ENCODE measurements around the gene CEACAM8. TPM values are rescaled to one million over a fixed set of nuclear protein-coding genes. Genes with fewer than 3 reads are reported as not detected.

CEACAM8 gene
- total RNA-seq, 2 experiments from 2014 or later = not detected

DNA sequence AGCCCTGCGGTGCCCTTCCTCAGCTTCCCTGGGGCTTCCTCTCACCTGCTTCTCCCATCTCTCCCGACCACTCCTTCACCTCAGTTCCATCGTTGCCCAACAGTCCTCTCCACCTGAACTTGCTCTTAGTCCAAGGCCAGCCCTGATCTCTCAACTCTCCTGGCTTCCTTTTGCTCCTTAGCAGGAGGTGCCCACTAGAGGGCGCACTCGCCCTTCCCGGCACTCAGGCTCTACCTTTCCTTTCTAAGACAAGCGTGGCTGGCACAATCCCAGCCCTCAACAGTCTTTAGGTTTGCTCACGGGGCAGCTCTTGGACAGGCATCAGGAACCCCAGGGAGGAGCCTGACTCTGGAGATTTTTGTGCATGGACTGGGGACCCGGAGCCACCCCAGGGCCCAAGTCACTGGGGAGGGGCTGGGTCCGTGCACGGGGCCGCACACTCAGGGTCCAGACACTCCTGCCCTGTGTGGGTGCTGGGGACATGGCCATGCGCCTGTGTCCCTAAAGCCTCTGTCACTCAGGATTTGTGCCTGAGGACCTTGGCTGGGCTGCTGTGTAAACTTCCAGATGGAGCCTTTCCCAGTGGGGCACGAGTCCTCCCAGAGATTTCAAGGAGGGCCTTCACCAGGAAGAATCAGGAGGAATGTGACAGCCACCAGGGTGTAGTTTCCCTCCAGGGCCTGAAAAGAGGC lies 12.1 kb upstream of the CEACAM8 start:
- no peaks in the 10 kb centered on the region for H3K36me3 Mint-ChIP-seq (ENCODE audit: low read depth)
- CTCF ChIA-PET = interaction anchor here (0.5 kb wide), 1 partner anchor 976 kb away, joined by 3 read pairs; no protein-coding TSS in a partner anchor
- POLR2A ChIA-PET = no interaction called here
- H3K4me3 Mint-ChIP-seq = no peak overlapping the region
- peak; percentile 55 for DNase-seq
- H3K9me3 Mint-ChIP-seq = no peaks in the 10 kb centered on the region
- H3K27ac Mint-ChIP-seq = no peak overlapping the region
- peaks cover 12% of the 10 kb centered on the region for H3K27me3 Mint-ChIP-seq
- H3K4me1 Mint-ChIP-seq = no peaks in the 10 kb centered on the region

DNA sequence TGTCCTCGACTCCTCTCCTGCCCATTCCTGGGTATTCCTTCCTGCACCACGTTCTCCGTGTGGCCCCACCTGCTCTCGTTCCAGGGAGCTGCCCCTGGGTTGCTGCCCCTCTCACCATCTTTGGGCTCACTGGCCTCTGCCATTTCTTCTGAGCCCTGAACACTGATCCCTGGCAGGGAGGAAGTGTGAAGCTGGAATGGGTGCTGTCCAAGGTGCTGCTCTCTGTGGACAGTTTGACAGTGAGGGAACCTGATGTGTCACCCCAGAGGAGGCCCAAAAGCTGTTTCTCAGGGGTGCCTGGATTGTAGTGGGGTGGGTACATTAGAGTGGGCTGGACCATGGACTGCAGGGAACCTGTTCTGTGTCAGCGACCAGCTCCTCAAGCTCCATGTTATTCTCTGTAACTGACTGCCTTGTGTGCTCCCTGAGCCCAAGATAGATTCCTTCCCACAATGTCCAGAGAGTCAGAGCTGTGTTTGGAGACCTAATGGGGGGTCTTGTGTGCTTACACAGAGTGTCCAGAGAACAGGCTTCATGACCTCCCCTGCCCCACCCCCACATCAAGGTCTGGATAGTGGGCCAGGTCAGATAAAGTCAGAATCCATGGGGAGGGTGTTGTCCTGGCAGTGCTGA lies 7.2 kb upstream of the CEACAM8 start:
- no peaks in the 10 kb centered on the region for H3K4me1 Mint-ChIP-seq
- CTCF ChIA-PET = no interaction called here
- H3K4me3 Mint-ChIP-seq = no peak overlapping the region
- no peak overlapping the region for H3K27ac Mint-ChIP-seq
- POLR2A ChIA-PET = no interaction called here
- H3K36me3 Mint-ChIP-seq (ENCODE audit: low read depth) = no peaks in the 10 kb centered on the region
- H3K27me3 Mint-ChIP-seq = peaks cover 26% of the 10 kb centered on the region
- peak; percentile 54 for DNase-seq
- no peaks in the 10 kb centered on the region for H3K9me3 Mint-ChIP-seq

DNA sequence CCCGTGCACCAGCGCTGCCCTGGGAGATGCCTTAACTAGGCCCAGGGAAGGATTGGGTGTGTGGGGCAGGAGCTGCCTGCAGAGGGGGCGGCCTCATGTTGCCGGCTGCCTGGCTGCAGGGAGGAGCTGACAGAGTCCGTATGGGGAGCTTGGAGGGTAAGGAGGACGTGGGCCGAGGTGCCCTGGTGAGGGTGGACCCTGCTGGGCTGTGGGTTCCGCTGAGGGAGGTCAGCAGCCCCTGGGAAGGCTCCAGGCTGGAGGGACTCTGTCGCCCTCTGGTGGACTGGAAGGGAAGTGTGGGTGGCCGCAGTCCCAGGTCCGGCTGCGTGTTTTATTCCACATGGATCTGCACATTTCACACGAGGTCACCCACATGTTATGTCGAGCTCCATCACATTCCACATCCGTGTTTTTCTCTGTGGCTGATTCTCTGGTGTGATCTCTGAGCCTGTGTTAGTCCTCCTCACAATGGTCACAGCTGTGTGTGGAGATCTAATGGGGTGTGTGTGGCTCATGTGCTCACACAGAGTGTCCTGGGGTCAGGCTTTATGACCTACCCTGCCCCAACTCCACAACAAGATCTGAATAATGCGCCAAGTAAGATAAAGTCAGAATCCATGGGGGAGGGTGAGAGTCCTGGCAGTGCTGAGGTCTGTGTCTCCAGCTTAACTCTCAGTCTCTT lies 1.8 kb upstream of the CEACAM8 start:
- Mint-ChIP-seq H3K4me3 (no peak overlapping the region), H3K4me1 (no peaks in the 10 kb centered on the region), H3K27me3 (peaks cover 18% of the 10 kb centered on the region), H3K9me3 (no peaks in the 10 kb centered on the region), H3K27ac (no peak overlapping the region), H3K36me3 (ENCODE audit: low read depth) (no peaks in the 10 kb centered on the region)
- POLR2A ChIA-PET = interaction anchor here (0.6 kb wide), 1 partner anchor 19 kb away, joined by 4 read pairs; no protein-coding TSS in a partner anchor
- CTCF ChIA-PET = interaction anchor here (1.2 to 1.5 kb wide), 4 partner anchors 31 to 146 kb away, joined by 3 to 4 read pairs (median 4); no protein-coding TSS in a partner anchor
- peak; percentile 31 for DNase-seq

DNA sequence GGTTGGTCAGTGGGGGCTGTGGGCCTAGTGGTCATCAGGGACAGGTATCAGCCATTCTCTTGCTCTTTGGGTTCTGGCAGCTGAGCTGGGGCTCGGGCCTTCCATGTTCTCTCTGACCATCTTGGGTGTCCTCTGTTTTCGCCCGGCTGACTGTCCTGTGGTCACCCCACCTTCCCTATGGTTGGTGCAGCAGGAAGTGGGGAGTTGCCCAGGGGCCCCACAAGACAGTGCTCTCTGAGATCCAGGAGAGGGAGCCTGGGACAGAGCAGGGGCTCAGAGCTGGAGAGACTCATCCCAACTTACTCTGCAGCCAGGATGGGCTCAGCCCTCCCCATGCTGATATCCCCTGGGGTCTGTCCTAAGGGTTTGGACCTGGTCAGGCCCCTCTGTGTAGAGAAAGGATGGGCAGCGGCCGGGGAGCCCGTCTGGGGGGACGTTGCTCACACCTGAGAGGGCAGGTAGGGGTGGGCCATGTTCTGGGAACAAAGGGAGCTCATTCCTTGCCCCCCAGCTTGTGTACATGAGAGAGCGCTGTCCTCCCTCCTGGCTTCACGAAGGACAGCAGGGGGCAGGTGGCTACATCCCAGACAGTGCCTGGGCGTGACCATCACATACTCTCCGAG lies 937 bp upstream of the CEACAM8 start:
- ChIA-PET POLR2A (no interaction called here), CTCF (interaction anchor here (1.2 to 1.5 kb wide), 3 partner anchors 30 to 145 kb away, joined by 3 to 4 read pairs (median 4); no protein-coding TSS in a partner anchor)
- Mint-ChIP-seq H3K36me3 (ENCODE audit: low read depth) (no peaks in the 10 kb centered on the region), H3K4me1 (no peaks in the 10 kb centered on the region), H3K27ac (no peak overlapping the region), H3K27me3 (peaks cover 18% of the 10 kb centered on the region), H3K4me3 (no peak overlapping the region), H3K9me3 (no peaks in the 10 kb centered on the region)
- DNase-seq = no peak

DNA sequence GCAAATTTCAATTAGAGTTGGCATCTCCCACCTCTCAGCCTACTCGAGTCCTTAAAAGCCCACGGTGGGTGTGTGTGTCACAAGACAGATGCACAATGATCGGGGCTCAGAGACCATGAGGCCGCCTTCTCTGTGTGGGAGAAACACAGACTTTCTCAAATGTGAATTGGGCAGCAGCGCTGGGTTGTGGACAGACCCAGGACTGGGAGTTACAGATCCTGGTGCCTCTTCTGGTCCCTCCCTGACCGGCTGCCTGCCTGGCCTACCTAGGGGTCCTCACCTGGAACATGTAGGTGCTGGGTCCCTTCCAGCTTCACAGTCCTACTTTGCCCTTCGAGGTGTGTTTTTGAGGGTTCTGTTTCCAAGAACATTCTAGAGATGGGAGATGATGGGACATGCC lies 4.9 kb downstream of the CEACAM8 start:
- H3K4me3 Mint-ChIP-seq = no peak overlapping the region
- no peak overlapping the region for H3K27ac Mint-ChIP-seq
- ChIA-PET CTCF (no interaction called here), POLR2A (interaction anchor here (0.7 kb wide), 1 partner anchor 9 kb away, joined by 5 read pairs; no protein-coding TSS in a partner anchor)
- no peaks in the 10 kb centered on the region for H3K36me3 Mint-ChIP-seq (ENCODE audit: low read depth)
- H3K27me3 Mint-ChIP-seq = peaks cover 16% of the 10 kb centered on the region
- no peaks in the 10 kb centered on the region for H3K9me3 Mint-ChIP-seq
- H3K4me1 Mint-ChIP-seq = no peaks in the 10 kb centered on the region
- no peak for DNase-seq

DNA sequence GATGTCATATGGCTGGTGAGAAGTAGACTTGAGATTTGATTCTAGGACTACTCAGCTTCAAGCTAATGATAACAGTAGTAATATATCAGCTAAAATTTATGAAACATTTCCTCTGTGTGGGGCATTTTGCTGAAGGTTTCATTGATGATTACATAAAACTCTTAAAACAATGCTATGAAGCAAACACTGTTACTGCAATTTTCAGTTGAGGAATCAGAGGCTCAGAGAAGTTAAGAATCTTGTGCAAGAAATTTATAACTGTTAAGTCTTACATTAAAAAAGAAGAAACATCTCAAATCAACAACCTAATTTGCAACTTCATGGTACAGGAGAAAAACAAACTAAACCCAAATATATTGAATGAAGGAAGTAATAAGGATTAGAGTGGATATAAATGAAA lies 10.3 kb downstream of the CEACAM8 start:
- no peak overlapping the region for H3K4me3 Mint-ChIP-seq
- no peak overlapping the region for H3K27ac Mint-ChIP-seq
- ChIA-PET POLR2A (no interaction called here), CTCF (no interaction called here)
- no peaks in the 10 kb centered on the region for H3K9me3 Mint-ChIP-seq
- H3K36me3 Mint-ChIP-seq (ENCODE audit: low read depth) = no peaks in the 10 kb centered on the region
- no peaks in the 10 kb centered on the region for H3K4me1 Mint-ChIP-seq
- peaks cover 34% of the 10 kb centered on the region for H3K27me3 Mint-ChIP-seq
- DNase-seq = no peak

DNA sequence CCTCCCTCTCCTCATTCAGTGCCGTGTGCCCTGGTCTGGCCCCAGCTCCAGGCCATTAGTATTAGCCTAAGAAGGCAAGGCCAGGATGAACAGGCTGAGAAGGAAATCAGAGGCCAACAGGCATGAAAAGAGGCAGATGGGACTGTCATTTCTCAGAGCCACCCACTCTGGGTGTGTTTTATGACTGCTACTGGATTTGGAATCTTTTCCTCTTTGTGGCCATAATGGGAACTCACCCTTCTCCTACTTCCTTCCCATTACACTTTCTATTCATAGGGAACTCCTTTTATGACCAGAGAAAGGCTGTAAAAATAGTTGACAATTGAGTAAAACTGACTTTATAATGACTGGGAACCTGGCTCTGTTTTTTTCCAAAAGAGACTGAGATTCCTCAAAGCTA lies 17.7 kb downstream of the CEACAM8 start:
- CTCF ChIA-PET = no interaction called here
- Mint-ChIP-seq H3K9me3 (no peaks in the 10 kb centered on the region), H3K27ac (no peak overlapping the region), H3K4me3 (no peak overlapping the region), H3K27me3 (peaks cover 24% of the 10 kb centered on the region), H3K36me3 (ENCODE audit: low read depth) (no peaks in the 10 kb centered on the region), H3K4me1 (no peaks in the 10 kb centered on the region)
- POLR2A ChIA-PET = interaction anchor here (0.7 kb wide), 1 partner anchor 20 kb away, joined by 4 read pairs; no protein-coding TSS in a partner anchor
- no peak for DNase-seq

DNA sequence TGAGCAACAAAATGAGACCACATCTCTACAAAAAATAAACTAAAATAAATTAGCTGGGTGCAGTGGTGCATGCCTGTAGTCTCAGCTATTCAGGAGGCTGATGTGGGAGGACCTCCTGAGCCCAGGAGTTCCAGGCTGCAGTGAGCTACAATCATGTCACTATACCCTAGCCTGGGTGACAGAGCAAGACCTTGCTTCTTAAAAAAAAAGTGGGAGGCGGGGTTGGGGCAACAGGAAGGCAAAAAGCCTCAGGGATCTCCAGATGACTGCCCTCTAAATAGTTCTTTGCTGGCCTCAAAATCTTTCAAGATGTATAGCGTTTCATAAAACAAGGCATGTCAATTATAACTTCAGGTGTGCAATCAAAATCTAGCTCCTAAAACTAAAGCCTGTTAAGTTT lies 18.5 kb downstream of the CEACAM8 start:
- H3K4me3 Mint-ChIP-seq = no peak overlapping the region
- CTCF ChIA-PET = interaction anchor here (0.6 kb wide), 1 partner anchor 10 kb away, joined by 3 read pairs; no protein-coding TSS in a partner anchor
- H3K27ac Mint-ChIP-seq = no peak overlapping the region
- POLR2A ChIA-PET = no interaction called here
- H3K36me3 Mint-ChIP-seq (ENCODE audit: low read depth) = no peaks in the 10 kb centered on the region
- no peaks in the 10 kb centered on the region for H3K9me3 Mint-ChIP-seq
- no peak for DNase-seq
- H3K4me1 Mint-ChIP-seq = no peaks in the 10 kb centered on the region
- peaks cover 24% of the 10 kb centered on the region for H3K27me3 Mint-ChIP-seq

DNA sequence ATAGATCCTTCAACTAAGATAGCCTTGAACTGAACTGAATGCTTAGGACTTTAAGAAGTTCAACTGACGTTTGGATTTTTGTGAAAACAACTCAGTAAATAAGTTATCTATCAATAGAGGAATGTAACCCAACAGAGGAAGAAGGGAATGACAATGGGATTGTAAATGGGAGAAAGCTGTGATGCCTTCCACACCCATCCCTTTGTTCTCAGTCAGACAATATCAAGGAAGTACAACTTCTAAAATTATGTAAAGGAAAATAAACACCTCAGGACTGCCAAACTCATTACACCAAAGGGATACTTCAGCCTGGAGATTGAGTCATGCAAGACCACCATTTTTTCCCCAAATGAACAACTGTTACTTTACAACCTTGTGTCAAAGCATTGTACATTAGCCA lies 21.1 kb downstream of the CEACAM8 start:
- no peaks in the 10 kb centered on the region for H3K9me3 Mint-ChIP-seq
- ChIA-PET POLR2A (no interaction called here), CTCF (no interaction called here)
- H3K27me3 Mint-ChIP-seq = peaks cover 21% of the 10 kb centered on the region
- no peak overlapping the region for H3K4me3 Mint-ChIP-seq
- no peak overlapping the region for H3K27ac Mint-ChIP-seq
- DNase-seq = no peak
- H3K4me1 Mint-ChIP-seq = no peaks in the 10 kb centered on the region
- no peaks in the 10 kb centered on the region for H3K36me3 Mint-ChIP-seq (ENCODE audit: low read depth)

DNA sequence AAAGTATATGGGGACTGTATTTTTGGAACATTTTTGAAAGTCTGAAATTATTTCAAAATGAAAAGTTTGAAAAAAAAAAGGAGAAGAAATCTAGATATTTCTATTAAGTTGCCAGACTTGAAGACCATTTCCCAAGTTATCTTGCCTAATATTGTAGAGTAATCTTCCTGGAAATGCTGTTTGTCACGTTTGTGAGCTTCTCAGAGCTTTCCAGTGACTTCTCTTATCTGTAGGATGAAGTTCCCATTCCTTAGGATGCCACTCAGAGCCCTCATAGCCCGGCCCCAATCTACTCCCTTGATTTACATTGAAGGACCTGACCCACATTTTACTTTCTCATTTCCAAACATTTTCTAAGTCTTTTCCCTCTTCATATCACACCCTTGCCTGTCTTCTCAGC lies 23.6 kb downstream of the CEACAM8 start:
- H3K4me3 Mint-ChIP-seq = no peak overlapping the region

DNA sequence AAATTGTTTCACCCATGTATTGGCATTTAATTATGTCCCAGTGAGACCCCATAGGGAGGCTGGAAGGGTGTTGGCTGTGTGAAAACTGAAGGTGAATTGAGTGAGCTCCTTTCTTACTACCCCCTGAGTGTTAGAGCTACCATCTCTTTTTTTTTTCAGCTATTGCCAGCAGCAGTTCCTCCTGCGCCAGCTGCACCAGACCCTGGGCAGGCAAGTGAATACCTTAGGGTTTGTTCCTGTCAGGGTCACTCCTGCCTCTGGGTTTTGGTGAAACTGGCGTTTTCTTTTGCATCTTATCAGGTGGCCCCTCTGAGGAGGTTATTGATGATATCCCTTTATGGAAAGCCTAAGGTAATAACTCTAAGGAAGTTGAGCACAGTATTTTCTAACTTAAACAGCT lies 25.5 kb downstream of the CEACAM8 start:
- no peak for DNase-seq
- Mint-ChIP-seq H3K27me3 (peaks cover 18% of the 10 kb centered on the region), H3K4me1 (no peaks in the 10 kb centered on the region), H3K27ac (no peak overlapping the region), H3K4me3 (no peak overlapping the region), H3K9me3 (no peaks in the 10 kb centered on the region), H3K36me3 (ENCODE audit: low read depth) (no peaks in the 10 kb centered on the region)
- ChIA-PET CTCF (no interaction called here), POLR2A (no interaction called here)

More for the DNA sequence above, 23.6 kb downstream of the CEACAM8 start:
- no peaks in the 10 kb centered on the region for H3K9me3 Mint-ChIP-seq
- POLR2A ChIA-PET = no interaction called here
- H3K27me3 Mint-ChIP-seq = peaks cover 21% of the 10 kb centered on the region
- H3K36me3 Mint-ChIP-seq (ENCODE audit: low read depth) = no peaks in the 10 kb centered on the region
- CTCF ChIA-PET = no interaction called here
- H3K4me1 Mint-ChIP-seq = no peaks in the 10 kb centered on the region
- no peak overlapping the region for H3K27ac Mint-ChIP-seq
- DNase-seq = no peak

DNA sequence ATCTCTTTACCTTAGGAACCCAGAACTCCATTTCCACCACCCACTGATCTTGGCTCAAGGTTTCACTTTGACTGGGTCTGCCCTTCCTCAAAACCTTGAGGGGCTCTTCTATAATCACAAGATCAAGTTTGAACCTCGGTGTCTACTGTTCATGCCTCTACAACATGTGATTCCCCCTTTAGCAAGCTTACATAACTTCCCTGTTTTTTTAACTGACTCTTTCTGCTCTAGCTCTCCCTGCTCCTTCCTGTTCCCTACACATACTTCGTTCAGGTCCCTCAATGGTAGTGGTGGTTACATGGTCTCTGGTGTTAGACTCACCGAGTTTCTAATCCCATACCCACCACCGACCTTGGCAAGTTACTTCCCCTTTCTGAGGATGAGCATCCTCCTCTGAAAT lies 26.7 kb downstream of the CEACAM8 start:
- H3K27me3 Mint-ChIP-seq = peaks cover 12% of the 10 kb centered on the region
- no peak overlapping the region for H3K27ac Mint-ChIP-seq
- H3K4me3 Mint-ChIP-seq = no peak overlapping the region
- H3K36me3 Mint-ChIP-seq (ENCODE audit: low read depth) = no peaks in the 10 kb centered on the region
- CTCF ChIA-PET = no interaction called here
- no peaks in the 10 kb centered on the region for H3K9me3 Mint-ChIP-seq
- POLR2A ChIA-PET = no interaction called here
- no peaks in the 10 kb centered on the region for H3K4me1 Mint-ChIP-seq
- no peak for DNase-seq

DNA sequence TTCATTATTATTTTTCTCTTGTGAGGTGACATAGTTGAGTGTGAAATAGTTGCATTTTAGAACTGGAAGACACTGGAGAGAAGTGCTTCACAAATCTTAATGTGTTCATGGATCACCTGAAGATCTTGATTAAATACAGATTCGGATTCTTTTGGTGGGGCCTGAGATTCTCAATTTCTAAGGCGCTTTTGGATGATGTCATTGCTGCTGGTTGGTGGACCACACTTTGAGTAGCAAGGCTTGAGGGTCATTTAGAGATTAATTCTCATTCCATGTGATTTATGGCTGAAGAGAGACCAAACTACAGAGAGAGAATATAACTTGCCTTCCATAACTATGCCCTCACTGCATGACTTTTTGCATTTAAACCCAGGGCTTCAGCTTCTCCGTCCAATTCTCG lies 27.2 kb downstream of the CEACAM8 start:
- Mint-ChIP-seq H3K4me3 (no peak overlapping the region), H3K4me1 (no peaks in the 10 kb centered on the region), H3K9me3 (no peaks in the 10 kb centered on the region), H3K27me3 (peaks cover 12% of the 10 kb centered on the region), H3K36me3 (ENCODE audit: low read depth) (no peaks in the 10 kb centered on the region), H3K27ac (no peak overlapping the region)
- DNase-seq = no peak
- POLR2A ChIA-PET = no interaction called here
- CTCF ChIA-PET = interaction anchor here (1.4 kb wide), 1 partner anchor 144 kb away, joined by 3 read pairs; no protein-coding TSS in a partner anchor
